SU-DHL-6 (cell line): Measurements from ENCODE around the gene LDB2.

Experiments used
- H2AFZ ChIP-seq: fragments of 200-600 bp; sonication (generic); 2 replicates; pipeline ENCODE4 v1.6.1; 2014; ENCODE audit warnings: low read depth, mild to moderate bottlenecking, moderate library complexity, mixed read lengths, antibody characterized with exemption, low read length; ENCODE audit not compliant: severe bottlenecking
- H3F3A ChIP-seq: fragments of 200-600 bp; shearing (Covaris generic); 2 replicates; pipeline ENCODE4 v1.6.0; 2016; ENCODE audit warnings: antibody characterized with exemption, mild to moderate bottlenecking; ENCODE audit not compliant: insufficient read depth
- H3K27ac ChIP-seq: fragments of 200-600 bp; sonication (generic); 2 replicates; pipeline ENCODE4 v1.5.1; 2016; ENCODE audit warnings: low read depth, mild to moderate bottlenecking, low read length, moderate library complexity, mixed read lengths
- H3K27me3 ChIP-seq: fragments of 200-600 bp; sonication (generic), shearing (Covaris generic); 2 replicates; pipeline ENCODE4 v1.6.0; 2014; ENCODE audit warnings: mild to moderate bottlenecking, low read length
- H3K36me3 ChIP-seq: fragments of 200-600 bp; sonication (generic); 2 replicates; pipeline ENCODE4 v1.6.1; 2014; ENCODE audit warnings: mild to moderate bottlenecking, low read length, mixed read lengths
- H3K4me2 ChIP-seq: fragments of 300-600, 200-600 bp; shearing (Covaris generic), sonication (generic); 2 replicates; pipeline ENCODE4 v1.6.0; 2014; ENCODE audit warnings: low read length, low read depth, mild to moderate bottlenecking; ENCODE audit not compliant: poor library complexity, severe bottlenecking
- H3K4me3 ChIP-seq: fragments of 200-600 bp; sonication (generic); 2 replicates; pipeline ENCODE4 v1.5.1; 2014; ENCODE audit warnings: antibody characterized with exemption, low read length, mild to moderate bottlenecking, mixed read lengths; ENCODE audit not compliant: insufficient read depth, poor library complexity, severe bottlenecking
- H3K79me2 ChIP-seq: fragments of 200-600 bp; sonication (generic); 2 replicates; pipeline ENCODE4 v1.6.1; 2014; ENCODE audit warnings: mild to moderate bottlenecking, low read length, moderate library complexity; ENCODE audit not compliant: insufficient read depth
- H3K9ac ChIP-seq: fragments of 200-600 bp; sonication (generic); 2 replicates; pipeline ENCODE4 v1.7.0; 2014; ENCODE audit warnings: mild to moderate bottlenecking, low read length
- H3K9me2 ChIP-seq: fragments of 200-600 bp; sonication (generic); replicated peaks from 2 replicates; pipeline ENCODE4 v1.6.1; 2014; ENCODE audit warnings: low read length; ENCODE audit not compliant: insufficient read depth
- H3K9me3 ChIP-seq: fragments of 200-600 bp; sonication (generic); 2 replicates; pipeline ENCODE4 v1.6.1; 2014; ENCODE audit warnings: low read length, mixed read lengths; ENCODE audit not compliant: insufficient read depth
- H4K20me1 ChIP-seq: fragments of 200-600 bp; sonication (generic); 2 replicates; pipeline ENCODE4 v1.6.1; 2014; ENCODE audit warnings: low read depth, mild to moderate bottlenecking, antibody characterized with exemption, low read length, moderate library complexity, mixed read lengths
- EZH2phosphoT487 ChIP-seq: fragments of 200-600 bp; sonication (generic), shearing (Covaris generic); conservative IDR thresholded peaks from 2 replicates; pipeline ENCODE4 v1.6.1; 2018; ENCODE audit warnings: mild to moderate bottlenecking, antibody characterized with exemption, low read length, moderate library complexity, mixed read lengths
- TF ChIP-seq, protein P1 (sequence below): fragments of 200-600 bp; sonication (generic); IDR thresholded peaks from one replicate; pipeline ENCODE4 v1.5.1; 2017; ENCODE audit warnings: antibody characterized with exemption, mild to moderate bottlenecking, low read length, moderate library complexity; ENCODE audit not compliant: insufficient read depth, poor library complexity, severe bottlenecking

The LDB2 gene

DNA sequence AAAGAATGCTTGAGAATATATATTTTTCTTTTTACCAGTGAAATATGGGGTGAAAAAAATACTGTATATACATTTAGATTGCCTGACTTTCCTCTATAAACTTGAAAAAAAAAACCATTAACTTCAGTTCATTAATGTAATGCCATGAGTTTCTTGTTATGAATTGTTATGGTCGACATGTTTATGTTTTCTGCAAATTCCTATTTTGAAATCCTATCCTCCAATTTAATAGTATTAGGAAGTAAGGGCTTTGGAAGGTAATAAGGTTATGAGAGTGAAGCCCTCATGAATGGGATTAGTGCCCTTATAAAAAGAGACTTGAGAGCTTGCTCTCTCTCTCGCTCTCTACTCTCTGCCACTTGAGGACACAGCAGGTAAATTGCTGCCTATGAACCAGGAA lies 211.4 kb downstream of the LDB2 start:
- Histone ChIP-seq H3F3A (no peaks in the 10 kb centered on the region), H3K4me3 (no peak overlapping the region), H3K27ac (no peak overlapping the region), H3K9me2 (no peaks in the 10 kb centered on the region), H3K4me2 (no peak overlapping the region), H3K9ac (no peak overlapping the region), H3K79me2 (no peaks in the 10 kb centered on the region), H3K27me3 (no peaks in the 10 kb centered on the region), H4K20me1 (no peaks in the 10 kb centered on the region), H3K36me3 (no peaks in the 10 kb centered on the region), H2AFZ (no peak overlapping the region), H3K9me3 (no peaks in the 10 kb centered on the region)
- no peak for TF ChIP-seq EZH2phosphoT487
- TF ChIP-seq, protein P1, sequence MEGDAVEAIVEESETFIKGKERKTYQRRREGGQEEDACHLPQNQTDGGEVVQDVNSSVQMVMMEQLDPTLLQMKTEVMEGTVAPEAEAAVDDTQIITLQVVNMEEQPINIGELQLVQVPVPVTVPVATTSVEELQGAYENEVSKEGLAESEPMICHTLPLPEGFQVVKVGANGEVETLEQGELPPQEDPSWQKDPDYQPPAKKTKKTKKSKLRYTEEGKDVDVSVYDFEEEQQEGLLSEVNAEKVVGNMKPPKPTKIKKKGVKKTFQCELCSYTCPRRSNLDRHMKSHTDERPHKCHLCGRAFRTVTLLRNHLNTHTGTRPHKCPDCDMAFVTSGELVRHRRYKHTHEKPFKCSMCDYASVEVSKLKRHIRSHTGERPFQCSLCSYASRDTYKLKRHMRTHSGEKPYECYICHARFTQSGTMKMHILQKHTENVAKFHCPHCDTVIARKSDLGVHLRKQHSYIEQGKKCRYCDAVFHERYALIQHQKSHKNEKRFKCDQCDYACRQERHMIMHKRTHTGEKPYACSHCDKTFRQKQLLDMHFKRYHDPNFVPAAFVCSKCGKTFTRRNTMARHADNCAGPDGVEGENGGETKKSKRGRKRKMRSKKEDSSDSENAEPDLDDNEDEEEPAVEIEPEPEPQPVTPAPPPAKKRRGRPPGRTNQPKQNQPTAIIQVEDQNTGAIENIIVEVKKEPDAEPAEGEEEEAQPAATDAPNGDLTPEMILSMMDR: no peak

DNA sequence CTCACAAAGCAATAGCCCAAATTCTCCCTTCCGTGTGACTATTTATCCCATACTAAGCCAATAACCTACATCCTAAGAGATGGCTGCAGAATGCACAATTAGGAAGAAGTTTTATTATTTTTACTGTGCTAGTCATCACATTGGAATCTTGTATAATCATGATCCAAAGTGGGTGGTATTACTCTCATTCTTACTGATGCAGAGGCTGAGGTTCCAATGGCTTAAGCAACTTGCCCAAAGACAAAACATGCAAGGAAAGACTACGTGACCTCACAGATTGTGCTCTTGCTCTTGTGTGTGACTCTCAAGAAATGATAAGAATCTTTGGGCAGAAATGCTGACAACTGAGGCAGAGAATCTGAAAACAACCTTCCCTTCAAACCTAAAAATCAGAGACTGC lies 212.2 kb downstream of the LDB2 start:
- no peaks in the 10 kb centered on the region for H3K36me3 ChIP-seq
- H3K79me2 ChIP-seq: no peaks in the 10 kb centered on the region
- no peaks in the 10 kb centered on the region for H3K27me3 ChIP-seq
- no peaks in the 10 kb centered on the region for H4K20me1 ChIP-seq
- no peak overlapping the region for H3K4me3 ChIP-seq
- H3K9ac ChIP-seq: no peak overlapping the region
- H3K4me2 ChIP-seq: no peak overlapping the region
- H3K27ac ChIP-seq: no peak overlapping the region
- H3F3A ChIP-seq: no peaks in the 10 kb centered on the region
- no peak overlapping the region for H2AFZ ChIP-seq
- TF ChIP-seq EZH2phosphoT487: no peak
- TF ChIP-seq, protein P1: no peak
- no peaks in the 10 kb centered on the region for H3K9me3 ChIP-seq
- no peaks in the 10 kb centered on the region for H3K9me2 ChIP-seq

DNA sequence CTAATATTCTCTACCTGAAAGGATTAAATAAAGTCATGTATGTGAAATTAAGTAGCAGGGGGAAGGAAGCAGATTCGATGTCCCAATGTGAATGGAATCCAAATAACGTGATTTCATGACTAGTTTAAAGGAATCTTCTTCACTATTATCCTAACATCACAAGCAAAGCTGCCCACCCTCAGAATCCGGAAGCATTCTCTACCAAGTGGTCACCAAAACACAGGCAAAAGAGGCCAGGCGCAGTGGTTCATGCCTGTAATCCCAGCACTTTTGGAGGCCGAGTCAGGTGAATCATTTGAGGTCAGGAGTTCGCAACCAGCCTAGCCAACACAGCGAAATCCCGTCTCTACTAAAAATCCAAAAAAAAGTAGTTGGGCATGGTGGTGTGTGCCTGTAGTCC lies 212.9 kb downstream of the LDB2 start:
- Histone ChIP-seq H3K9me2 (no peaks in the 10 kb centered on the region), H3K9me3 (no peaks in the 10 kb centered on the region), H3K79me2 (no peaks in the 10 kb centered on the region), H3K27ac (no peak overlapping the region), H2AFZ (no peak overlapping the region), H3K27me3 (no peaks in the 10 kb centered on the region), H4K20me1 (no peaks in the 10 kb centered on the region), H3F3A (no peaks in the 10 kb centered on the region), H3K4me3 (no peak overlapping the region), H3K9ac (no peak overlapping the region), H3K36me3 (no peaks in the 10 kb centered on the region), H3K4me2 (no peak overlapping the region)
- TF ChIP-seq, protein P1: no peak
- TF ChIP-seq EZH2phosphoT487: no peak
